ENCODE results near the gene PRPF39.

DNA sequence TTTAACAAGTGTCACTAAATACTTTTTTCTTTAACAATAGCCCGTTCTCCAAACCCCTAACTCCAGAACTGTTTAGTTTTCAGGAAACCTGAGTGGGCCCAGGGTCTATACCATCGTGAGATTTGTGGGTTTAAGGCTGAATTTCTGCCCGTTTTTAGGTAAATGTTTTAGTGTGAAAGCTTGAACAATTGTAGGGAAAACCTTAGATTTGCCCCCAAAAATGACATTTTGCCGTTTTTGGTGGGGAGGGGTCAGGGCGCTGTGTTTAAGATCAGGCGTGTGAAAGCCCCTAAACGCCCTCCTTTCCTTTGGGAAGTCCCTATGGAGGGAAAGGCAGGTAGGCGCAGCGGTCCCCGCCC is 320 bp upstream of the PRPF39 start:
- TF ChIP-seq, protein P1, sequence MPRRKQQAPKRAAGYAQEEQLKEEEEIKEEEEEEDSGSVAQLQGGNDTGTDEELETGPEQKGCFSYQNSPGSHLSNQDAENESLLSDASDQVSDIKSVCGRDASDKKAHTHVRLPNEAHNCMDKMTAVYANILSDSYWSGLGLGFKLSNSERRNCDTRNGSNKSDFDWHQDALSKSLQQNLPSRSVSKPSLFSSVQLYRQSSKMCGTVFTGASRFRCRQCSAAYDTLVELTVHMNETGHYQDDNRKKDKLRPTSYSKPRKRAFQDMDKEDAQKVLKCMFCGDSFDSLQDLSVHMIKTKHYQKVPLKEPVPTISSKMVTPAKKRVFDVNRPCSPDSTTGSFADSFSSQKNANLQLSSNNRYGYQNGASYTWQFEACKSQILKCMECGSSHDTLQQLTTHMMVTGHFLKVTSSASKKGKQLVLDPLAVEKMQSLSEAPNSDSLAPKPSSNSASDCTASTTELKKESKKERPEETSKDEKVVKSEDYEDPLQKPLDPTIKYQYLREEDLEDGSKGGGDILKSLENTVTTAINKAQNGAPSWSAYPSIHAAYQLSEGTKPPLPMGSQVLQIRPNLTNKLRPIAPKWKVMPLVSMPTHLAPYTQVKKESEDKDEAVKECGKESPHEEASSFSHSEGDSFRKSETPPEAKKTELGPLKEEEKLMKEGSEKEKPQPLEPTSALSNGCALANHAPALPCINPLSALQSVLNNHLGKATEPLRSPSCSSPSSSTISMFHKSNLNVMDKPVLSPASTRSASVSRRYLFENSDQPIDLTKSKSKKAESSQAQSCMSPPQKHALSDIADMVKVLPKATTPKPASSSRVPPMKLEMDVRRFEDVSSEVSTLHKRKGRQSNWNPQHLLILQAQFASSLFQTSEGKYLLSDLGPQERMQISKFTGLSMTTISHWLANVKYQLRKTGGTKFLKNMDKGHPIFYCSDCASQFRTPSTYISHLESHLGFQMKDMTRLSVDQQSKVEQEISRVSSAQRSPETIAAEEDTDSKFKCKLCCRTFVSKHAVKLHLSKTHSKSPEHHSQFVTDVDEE (CRISPR knock-in tag; IDR thresholded peaks at IDR 0.05) = no peak
- TF ChIP-seq ZNF8 (CRISPR knock-in tag; IDR thresholded peaks at IDR 0.05) (no peak), CSDC2 (CRISPR knock-in tag; IDR thresholded peaks at IDR 0.05) (no peak), GLIS3 (CRISPR knock-in tag; IDR thresholded peaks at IDR 0.05) (no peak), RARB (CRISPR knock-in tag; IDR thresholded peaks at IDR 0.05) (no peak), ARNTL (CRISPR knock-in tag; IDR thresholded peaks at IDR 0.05; ENCODE audit: borderline replicate concordance, low read depth) (no peak), ZC3H10 (CRISPR knock-in tag; IDR thresholded peaks at IDR 0.05) (no peak), BACH2 (CRISPR knock-in tag; IDR thresholded peaks at IDR 0.05; ENCODE audit: borderline replicate concordance) (no peak), ESRRG (CRISPR knock-in tag; IDR thresholded peaks at IDR 0.05) (no peak), ZNF70 (CRISPR knock-in tag; IDR thresholded peaks at IDR 0.05) (no peak)
- TF ChIP-seq, protein P2, sequence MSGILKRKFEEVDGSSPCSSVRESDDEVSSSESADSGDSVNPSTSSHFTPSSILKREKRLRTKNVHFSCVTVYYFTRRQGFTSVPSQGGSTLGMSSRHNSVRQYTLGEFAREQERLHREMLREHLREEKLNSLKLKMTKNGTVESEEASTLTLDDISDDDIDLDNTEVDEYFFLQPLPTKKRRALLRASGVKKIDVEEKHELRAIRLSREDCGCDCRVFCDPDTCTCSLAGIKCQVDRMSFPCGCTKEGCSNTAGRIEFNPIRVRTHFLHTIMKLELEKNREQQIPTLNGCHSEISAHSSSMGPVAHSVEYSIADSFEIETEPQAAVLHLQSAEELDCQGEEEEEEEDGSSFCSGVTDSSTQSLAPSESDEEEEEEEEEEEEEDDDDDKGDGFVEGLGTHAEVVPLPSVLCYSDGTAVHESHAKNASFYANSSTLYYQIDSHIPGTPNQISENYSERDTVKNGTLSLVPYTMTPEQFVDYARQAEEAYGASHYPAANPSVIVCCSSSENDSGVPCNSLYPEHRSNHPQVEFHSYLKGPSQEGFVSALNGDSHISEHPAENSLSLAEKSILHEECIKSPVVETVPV (CRISPR knock-in tag; IDR thresholded peaks at IDR 0.05) = no peak
- TF ChIP-seq, protein P3, sequence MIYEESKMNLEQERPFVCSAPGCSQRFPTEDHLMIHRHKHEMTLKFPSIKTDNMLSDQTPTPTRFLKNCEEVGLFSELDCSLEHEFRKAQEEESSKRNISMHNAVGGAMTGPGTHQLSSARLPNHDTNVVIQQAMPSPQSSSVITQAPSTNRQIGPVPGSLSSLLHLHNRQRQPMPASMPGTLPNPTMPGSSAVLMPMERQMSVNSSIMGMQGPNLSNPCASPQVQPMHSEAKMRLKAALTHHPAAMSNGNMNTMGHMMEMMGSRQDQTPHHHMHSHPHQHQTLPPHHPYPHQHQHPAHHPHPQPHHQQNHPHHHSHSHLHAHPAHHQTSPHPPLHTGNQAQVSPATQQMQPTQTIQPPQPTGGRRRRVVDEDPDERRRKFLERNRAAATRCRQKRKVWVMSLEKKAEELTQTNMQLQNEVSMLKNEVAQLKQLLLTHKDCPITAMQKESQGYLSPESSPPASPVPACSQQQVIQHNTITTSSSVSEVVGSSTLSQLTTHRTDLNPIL (CRISPR knock-in tag; IDR thresholded peaks at IDR 0.05; ENCODE audit: low read depth) = no peak

Measured in SK-N-SH treated with all-trans-retinoic acid at 6 μM for 48 hours (cell line).